H1 (cell line): ENCODE data around the gene SRRT. TPM values are rescaled to one million over a fixed set of nuclear protein-coding genes. Genes with fewer than 3 reads are reported as not detected.

Experiments
- CHD1 ChIP-seq: IDR thresholded peaks from 2 replicates; pipeline ENCODE4 v1.6.1; 2012; ENCODE audit warnings: low read depth, low read length, improper control_type of control experiment
- CHD7 ChIP-seq: fragments of 300-600 bp; sonication (generic); IDR thresholded peaks from 2 replicates; pipeline ENCODE4 v1.7.1; 2012; ENCODE audit warnings: low read length, moderate library complexity, mild to moderate bottlenecking, inconsistent platforms; ENCODE audit not compliant: insufficient replicate concordance
- E2F6 ChIP-seq: IDR thresholded peaks from 2 replicates; pipeline ENCODE4 v1.6.1; 2012; ENCODE audit warnings: inconsistent platforms
- GABPA ChIP-seq: IDR thresholded peaks from 2 replicates; pipeline ENCODE4 v1.6.1; 2011; ENCODE audit warnings: mild to moderate bottlenecking, low read length, moderate library complexity, borderline replicate concordance; ENCODE audit not compliant: insufficient read depth
- HDAC6 ChIP-seq: IDR thresholded peaks from one replicate; pipeline ENCODE4 v1.7.1; 2012; ENCODE audit warnings: low read depth, mild to moderate bottlenecking, inconsistent platforms, low read length, moderate library complexity
- KDM4A ChIP-seq: IDR thresholded peaks from one replicate; pipeline ENCODE4 v1.7.1; 2012; ENCODE audit warnings: low read depth, mild to moderate bottlenecking, moderate library complexity, low read length, inconsistent platforms; ENCODE audit not compliant: severe bottlenecking
- POLR2A ChIP-seq, 2 experiments: IDR thresholded peaks; 1 replicate in 1 of 2; 2 replicates in 1 of 2; pipeline ENCODE4 v1.6.1; 2011; ENCODE audit warnings: low read depth in 2 of 2, low read length in 2 of 2, mild to moderate bottlenecking in 2 of 2; ENCODE audit errors: control extremely low read depth in 1 of 2
- SAP30 ChIP-seq: fragments of 300-600 bp; sonication (generic); IDR thresholded peaks from 2 replicates; pipeline ENCODE4 v1.7.1; 2012; ENCODE audit warnings: low read length, moderate library complexity, mild to moderate bottlenecking, inconsistent platforms; ENCODE audit not compliant: insufficient read depth, insufficient replicate concordance
- SIRT6 ChIP-seq: IDR thresholded peaks from one replicate; pipeline ENCODE4 v1.7.1; 2012; ENCODE audit warnings: low read length, inconsistent platforms
- SIX5 ChIP-seq: IDR thresholded peaks from 2 replicates; pipeline ENCODE4 v1.6.1; 2011; ENCODE audit warnings: mild to moderate bottlenecking, low read depth, low read length
- polyA plus RNA-seq, 7 experiments: library from polyadenylated mRNA; depleted of rRNA in 3 of 7; stranded (reverse) in 5 of 7; unstranded in 2 of 7; fragments of >200 nt in 5 of 7; fragments of 200-250 nt in 2 of 7; gene quantifications; 1 replicate in 5 of 7; 2 replicates in 1 of 7; 4 replicates in 1 of 7; pipeline versions ENCODE4 v1.2.1 to v1.2.3, GENCODE V29; 2011 to 2013; ENCODE audit warnings: missing spikeins in 2 of 7, mixed read lengths in 2 of 7
- total RNA-seq: library from RNA; stranded (reverse); fragmentation: NEBNext Ultra II Directional; extraction: Animal tissue kit (Norgen Biotek cat#: 25700); gene quantifications from 2 replicates; pipeline ENCODE4 v1.2.1, GENCODE V29; 2021

SRRT gene
- total and polyA plus RNA-seq, 2 of the 8 experiments (the other 6 are each of a cell fraction or from before 2014, with no cell fraction given) = 66.7 to 237 TPM

- TF ChIP-seq E2F6 = peak; percentile 61
- no peak for TF ChIP-seq CHD7
- no peak for TF ChIP-seq CHD1
- no peak for TF ChIP-seq GABPA
- no peak for TF ChIP-seq SAP30
- TF ChIP-seq KDM4A = peak; percentile 42
- TF ChIP-seq POLR2A (IDR thresholded peaks at IDR 0.05; ENCODE audit: control extremely low read depth in 1 of 2, low read depth in 2 of 2, low read length in 2 of 2) = peak in 1 of 2 experiments; percentile 78; a peak in 2 of 3 replicates
- no peak for TF ChIP-seq HDAC6
- TF ChIP-seq SIRT6 = no peak
- no peak for TF ChIP-seq SIX5
These were observed 14.3 kb downstream of the SRRT start, which contains the start of gene UFSP1 (continued) for GRCh38 chr7:100888988-100889750.
